ENCODE data around the gene MGA.

DNA sequence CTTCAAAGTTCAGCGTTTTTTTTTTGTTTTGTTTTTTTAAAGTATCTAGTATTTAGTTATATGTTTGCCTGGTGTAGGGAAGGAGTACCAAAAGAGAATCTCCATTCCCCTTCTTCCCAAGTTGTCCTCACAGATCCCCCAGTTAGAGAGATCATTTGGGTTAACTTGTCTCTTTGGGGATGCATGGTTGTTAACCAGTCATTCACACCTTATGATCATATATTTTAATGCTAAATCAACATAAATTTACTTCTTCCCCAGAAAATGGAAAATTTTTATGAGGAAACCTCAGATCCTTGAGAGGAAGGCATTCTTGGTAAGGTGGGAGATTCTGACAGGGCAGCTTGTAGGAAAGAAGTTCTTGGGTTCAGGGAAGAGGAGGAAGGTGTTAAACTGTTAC, 1.5 kb upstream of the MGA start:
- no peak for TF ChIP-seq CTCF (IDR thresholded peaks at IDR 0.05)
- no peak for TF ChIP-seq MAX (CRISPR knock-in tag; IDR thresholded peaks at IDR 0.05)
- TF ChIP-seq NR1H2 (CRISPR knock-in tag; IDR thresholded peaks at IDR 0.05), result no peak
- TF ChIP-seq SP1 (CRISPR knock-in tag; conservative IDR thresholded peaks at IDR 0.05), result no peak
- TF ChIP-seq CREB1 (CRISPR knock-in tag; IDR thresholded peaks at IDR 0.05), result no peak
- no peak for TF ChIP-seq TEAD4 (CRISPR knock-in tag; IDR thresholded peaks at IDR 0.05)
- no peak for TF ChIP-seq IRF2 (CRISPR knock-in tag; IDR thresholded peaks at IDR 0.05; ENCODE audit: borderline replicate concordance, low read depth)
- no peak for TF ChIP-seq PREB (CRISPR knock-in tag; IDR thresholded peaks at IDR 0.05; ENCODE audit: borderline replicate concordance)
- TF ChIP-seq, protein P1, sequence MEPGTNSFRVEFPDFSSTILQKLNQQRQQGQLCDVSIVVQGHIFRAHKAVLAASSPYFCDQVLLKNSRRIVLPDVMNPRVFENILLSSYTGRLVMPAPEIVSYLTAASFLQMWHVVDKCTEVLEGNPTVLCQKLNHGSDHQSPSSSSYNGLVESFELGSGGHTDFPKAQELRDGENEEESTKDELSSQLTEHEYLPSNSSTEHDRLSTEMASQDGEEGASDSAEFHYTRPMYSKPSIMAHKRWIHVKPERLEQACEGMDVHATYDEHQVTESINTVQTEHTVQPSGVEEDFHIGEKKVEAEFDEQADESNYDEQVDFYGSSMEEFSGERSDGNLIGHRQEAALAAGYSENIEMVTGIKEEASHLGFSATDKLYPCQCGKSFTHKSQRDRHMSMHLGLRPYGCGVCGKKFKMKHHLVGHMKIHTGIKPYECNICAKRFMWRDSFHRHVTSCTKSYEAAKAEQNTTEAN (CRISPR knock-in tag; IDR thresholded peaks at IDR 0.05), result no peak
- TF ChIP-seq ZNF232 (CRISPR knock-in tag; IDR thresholded peaks at IDR 0.05), result no peak
- TF ChIP-seq, protein P2, sequence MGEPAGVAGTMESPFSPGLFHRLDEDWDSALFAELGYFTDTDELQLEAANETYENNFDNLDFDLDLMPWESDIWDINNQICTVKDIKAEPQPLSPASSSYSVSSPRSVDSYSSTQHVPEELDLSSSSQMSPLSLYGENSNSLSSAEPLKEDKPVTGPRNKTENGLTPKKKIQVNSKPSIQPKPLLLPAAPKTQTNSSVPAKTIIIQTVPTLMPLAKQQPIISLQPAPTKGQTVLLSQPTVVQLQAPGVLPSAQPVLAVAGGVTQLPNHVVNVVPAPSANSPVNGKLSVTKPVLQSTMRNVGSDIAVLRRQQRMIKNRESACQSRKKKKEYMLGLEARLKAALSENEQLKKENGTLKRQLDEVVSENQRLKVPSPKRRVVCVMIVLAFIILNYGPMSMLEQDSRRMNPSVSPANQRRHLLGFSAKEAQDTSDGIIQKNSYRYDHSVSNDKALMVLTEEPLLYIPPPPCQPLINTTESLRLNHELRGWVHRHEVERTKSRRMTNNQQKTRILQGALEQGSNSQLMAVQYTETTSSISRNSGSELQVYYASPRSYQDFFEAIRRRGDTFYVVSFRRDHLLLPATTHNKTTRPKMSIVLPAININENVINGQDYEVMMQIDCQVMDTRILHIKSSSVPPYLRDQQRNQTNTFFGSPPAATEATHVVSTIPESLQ (CRISPR knock-in tag; IDR thresholded peaks at IDR 0.05), result no peak

Data from WTC11 (cell line).